Smooth muscle cell of the brain vasculature (primary cell): Measurements from ENCODE around the gene PDE8B.

ENCODE experiments used
- DNase-seq: peaks from one replicate; pipeline ENCODE4 v3.0.0-alpha.2; 2012; ENCODE audit warnings: low read depth, low spot score

Gene PDE8B

DNA sequence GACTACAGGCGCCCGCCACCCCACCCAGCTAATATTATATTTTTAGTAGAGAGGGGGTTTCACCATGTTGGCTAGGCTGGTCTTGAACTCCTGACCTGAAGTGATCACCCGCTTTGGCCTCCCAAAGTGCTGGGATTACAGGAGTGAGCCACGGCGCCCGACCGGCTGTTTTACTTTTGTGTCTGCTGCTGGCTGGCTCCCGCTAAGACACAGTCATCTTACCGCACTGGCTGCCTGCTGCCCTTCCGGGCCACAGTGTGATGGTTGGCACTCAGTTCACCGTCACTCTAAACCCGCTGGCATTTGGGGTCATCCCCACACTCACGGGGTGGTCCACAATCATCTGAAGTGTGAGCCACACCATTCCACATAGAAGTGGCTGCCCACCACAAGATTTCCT lies 188.0 kb downstream of the PDE8B start:
- no peak for DNase-seq

GRCh38 chr5:77398896-77399295 lies 188.4 kb downstream of the PDE8B start:
- no peak for DNase-seq

GRCh38 chr5:77400645-77401044 lies 190.2 kb downstream of the PDE8B start:
- no peak for DNase-seq

GRCh38 chr5:77402796-77403195 lies 192.3 kb downstream of the PDE8B start:
- no peak for DNase-seq

DNA sequence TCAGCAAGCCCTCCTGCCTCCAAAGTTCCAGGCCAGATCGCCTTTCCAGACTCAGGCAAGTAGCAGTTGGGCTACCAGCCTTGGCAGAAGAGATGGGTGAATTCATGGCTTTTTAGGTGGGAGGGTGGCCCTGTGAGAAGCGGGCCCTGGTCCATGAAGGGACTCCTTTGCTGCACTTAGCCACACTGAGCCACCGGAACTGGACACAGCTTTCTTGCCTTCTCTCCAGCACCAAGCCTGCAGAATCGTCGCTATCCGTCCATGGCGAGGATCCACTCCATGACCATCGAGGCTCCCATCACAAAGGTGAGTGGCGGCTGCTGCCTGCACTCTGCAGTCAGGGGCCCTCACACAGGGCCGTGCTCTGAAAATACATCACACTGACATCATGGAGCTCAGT lies 196.7 kb downstream of the PDE8B start:
- no peak for DNase-seq

- no peak for DNase-seq
These were observed 199.6 kb downstream of the PDE8B start for GRCh38 chr5:77409870-77410621.

GRCh38 chr5:77413049-77413448 lies 202.6 kb downstream of the PDE8B start:
- no peak for DNase-seq

- no peak for DNase-seq
These were observed 207.7 kb downstream of the PDE8B start for GRCh38 chr5:77418162-77418561.

DNA sequence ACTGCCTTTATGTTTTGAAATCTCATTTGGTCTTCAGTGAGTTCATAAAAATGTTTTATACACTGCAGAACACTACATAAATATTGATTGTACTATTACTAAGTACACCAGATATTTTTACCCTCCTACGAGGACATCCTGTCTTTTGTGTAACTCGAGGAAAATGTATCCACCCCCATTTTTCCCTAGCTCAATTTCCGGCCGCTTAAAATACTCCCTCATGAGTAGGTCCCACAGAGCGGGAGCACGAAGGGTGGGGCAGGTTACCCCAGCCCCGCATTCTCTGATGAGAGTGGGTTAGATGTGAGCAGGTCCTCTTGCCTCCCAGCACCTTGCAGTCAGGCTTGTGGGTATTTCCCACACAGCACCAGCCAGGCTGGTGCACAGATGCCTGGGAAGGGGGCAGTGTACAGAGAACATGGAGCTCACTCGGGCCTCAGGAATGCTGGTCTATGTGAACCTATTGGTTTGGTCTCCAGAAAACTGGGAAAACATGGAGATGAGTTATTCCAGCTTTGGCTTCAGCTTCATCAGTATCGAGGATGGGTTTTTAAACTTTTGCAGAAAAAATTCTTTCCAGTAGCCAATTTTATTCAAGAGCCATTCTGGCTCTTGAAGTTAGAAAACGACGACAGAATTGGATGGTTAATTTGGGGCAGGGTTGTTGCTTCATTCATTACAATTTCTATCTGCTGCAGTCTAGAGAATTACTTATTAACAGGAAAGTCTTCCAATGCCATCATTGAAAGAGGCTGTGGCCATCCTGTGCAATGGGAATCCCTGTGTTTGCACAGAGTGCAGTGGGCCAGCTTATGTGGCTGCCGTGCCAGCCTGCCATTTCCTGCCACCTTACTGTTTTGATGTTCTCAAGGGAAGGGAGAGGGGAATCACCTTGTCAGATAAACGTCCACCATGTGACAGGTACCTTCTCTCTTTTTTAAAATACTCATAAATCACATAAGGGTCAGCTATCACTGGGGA lies 208.4 kb downstream of the PDE8B start:
- no peak for DNase-seq

DNA sequence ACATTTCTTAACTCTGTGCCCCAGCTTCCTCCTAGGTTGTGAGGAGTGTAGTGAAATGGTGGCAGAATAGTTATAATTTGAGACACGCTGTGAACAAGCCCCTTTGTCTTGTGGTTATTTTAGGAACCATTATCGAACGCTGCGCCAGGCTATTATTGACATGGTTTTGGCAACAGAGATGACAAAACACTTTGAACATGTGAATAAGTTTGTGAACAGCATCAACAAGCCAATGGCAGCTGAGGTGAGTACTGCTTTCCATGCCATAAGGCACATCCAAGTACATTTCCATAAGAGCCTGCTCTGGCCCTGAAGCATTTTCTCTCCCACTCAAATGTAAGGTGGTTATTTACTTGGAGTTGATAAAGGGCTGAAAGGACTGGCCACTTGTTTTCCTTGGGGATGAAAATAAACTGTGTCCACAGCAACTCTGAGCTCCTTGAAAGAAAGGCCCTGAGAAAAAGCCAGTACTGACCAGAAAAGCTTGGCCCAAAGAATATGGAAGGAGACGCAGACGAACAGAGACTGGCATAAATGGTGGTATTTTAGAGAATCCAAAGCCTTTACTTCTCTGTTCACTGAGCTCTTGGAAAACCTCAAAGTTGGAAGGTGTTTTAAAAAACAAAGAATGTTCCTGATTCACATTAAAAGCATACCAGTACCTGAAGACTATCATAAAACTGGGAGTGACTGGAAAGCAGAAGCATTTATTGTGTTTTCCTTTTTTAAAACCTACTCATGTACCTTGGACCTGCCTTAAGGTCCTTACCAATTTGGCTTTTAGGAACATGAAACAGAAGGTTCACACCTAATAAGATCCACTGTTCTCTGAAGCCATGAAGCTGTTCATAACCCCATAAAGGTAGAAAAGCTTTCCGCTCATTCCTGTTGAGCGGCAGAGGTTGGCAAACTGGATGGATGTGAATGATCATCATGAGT lies 209.4 kb downstream of the PDE8B start:
- no peak for DNase-seq

- DNase-seq = no peak
These were observed 210.5 kb downstream of the PDE8B start for GRCh38 chr5:77420940-77421339.

DNA sequence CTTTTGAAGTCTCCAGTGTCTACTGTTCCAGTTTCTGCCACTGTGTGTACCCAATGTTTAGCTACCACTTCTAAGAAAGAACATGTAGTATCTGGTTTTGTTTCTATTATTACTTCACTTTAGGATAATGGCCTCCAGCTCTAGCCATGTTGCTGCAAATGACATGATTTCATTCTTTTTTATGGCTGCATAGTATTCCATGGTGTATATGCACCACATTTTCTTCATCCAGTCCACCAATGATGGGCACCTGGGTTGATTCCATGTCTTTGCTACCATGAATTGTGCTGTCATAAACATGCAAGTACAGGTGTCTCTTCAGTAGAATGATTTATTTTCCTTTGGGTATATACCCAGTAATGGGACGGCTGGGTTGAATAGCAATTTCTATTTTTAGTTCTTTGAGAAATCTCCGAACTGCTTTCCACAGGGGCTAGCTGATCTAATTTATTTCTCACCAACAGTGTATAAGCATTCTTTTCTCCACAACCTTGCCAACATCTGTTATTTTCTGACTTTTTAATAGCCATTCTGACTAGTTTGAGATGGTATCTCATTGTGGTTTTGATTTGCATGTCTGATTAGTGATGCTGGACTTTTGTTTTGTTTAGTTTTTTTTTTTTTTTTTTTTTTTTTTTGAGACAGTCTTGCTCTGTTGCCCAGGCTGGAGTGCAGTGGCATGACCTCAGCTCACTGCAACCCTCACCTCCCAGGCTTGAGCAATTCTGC lies 212.7 kb downstream of the PDE8B start:
- DNase-seq = no peak

DNA sequence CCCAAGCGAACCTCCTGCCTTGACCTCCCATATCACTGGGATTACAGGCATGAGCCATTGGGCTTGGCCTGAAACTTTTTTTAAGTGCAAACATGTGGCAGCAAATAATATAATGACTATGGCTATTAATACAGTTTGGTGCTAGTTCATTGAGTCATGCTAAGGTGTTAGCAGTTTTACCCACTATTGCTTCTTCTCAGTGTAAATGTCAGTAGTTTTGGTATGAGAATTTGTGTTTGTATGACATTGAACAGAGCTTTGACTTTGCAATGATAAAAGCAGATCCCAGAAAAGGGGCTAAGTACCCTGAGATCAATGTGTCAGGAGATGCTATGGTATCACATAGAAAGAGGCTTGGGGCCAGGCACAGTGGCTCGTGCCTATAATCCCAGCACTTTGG lies 214.4 kb downstream of the PDE8B start:
- no peak for DNase-seq

DNA sequence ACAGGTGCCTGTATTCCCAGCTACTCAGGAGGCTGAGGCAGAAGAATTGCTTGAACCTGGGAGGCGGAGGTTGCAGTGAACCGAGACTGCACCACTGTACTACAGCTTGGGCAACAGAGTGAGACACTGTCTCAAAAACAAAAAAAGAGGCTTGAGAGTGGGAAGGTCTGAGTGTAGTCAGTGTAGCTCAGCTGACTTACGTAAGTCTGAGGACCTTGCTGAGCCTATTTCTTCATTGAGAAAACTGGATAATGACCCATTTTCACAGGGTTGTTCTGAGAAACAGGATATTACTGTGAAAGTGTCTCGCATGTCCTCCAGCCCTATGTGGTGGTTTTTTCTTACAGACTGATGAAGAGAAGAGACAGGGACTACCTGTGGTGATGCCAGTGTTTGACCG lies 214.9 kb downstream of the PDE8B start:
- DNase-seq = no peak

- no peak for DNase-seq
These were observed 215.6 kb downstream of the PDE8B start for GRCh38 chr5:77425998-77426659.

- no peak for DNase-seq
These were observed 216.2 kb downstream of the PDE8B start for GRCh38 chr5:77426670-77427069.

DNA sequence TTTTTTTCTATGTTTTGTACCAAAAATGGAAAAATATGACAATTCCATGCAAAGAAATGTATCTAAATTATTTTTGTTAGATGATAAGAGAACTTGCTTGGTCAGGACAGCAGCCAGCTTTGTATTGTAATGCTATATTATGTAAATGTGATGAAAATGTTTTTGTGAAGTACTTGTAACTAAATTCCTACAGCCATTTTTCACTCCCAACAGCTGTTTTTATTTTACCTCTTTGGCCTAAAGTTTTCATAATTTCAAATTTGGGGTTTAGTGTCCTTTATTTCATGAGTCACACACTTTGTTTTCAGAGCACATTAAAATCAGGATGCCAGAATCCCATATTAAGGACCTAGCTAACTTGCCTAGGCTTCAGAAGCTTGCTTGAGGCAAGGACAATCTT lies 217.5 kb downstream of the PDE8B start:
- DNase-seq = no peak

- DNase-seq = no peak
These were observed 218.0 kb downstream of the PDE8B start for GRCh38 chr5:77428526-77428925.

DNA sequence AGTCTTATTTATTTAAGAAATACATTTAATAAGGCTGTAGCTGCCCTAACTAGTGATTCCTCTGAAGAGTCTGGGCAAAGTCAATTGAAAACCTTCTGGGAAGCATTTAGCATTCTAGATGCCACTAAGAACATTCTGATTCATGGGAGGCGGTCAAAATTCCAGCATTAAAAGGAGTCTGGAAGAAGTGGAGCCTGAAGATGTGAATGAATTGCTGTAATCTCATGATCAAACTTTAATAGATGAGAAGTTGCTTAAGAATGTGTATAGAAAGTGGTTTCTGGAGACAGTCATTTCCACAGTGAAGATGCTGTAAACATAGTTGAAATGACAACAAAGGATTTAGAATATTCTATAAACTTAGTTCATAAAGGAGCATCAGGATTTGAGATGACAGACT lies 220.2 kb downstream of the PDE8B start:
- no peak for DNase-seq

DNA sequence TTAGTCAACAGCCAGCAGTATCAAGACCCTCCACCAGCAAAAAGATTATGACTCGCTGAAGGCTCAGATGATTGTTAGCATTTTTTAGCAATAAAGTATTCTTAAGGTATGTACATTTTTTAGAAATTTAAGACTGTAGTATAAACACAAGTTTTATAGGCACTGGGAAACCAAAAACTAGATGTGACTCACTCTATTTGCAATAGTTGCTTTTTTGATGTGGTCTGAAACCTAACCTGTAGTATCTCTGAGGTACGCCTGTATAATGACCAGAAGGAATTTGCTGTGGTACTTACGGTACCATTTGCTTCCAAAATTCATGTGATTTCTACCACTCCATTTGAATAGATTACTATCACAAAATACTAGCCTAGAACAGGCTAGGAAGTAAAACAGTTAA lies 220.8 kb downstream of the PDE8B start:
- DNase-seq = no peak
